ENCODE measurements around the gene SLC7A9. TPM values are rescaled to one million over a fixed set of nuclear protein-coding genes. Genes with fewer than 3 reads are reported as not detected.

Gene SLC7A9
- total and polyA plus RNA-seq, 2 of the 13 experiments (the other 11 are each of a cell fraction or from before 2014, with no cell fraction given) = 4.7 to 8.3 TPM

GRCh38 chr19:32887572-32888215 is 18.1 kb upstream of the SLC7A9 start:
- WGBS (ENCODE audit: low lambda C conversion rate) = 87% methylated on average over 4 of the region's 4 CpGs
- POLR2A ChIA-PET = no interaction called here

DNA sequence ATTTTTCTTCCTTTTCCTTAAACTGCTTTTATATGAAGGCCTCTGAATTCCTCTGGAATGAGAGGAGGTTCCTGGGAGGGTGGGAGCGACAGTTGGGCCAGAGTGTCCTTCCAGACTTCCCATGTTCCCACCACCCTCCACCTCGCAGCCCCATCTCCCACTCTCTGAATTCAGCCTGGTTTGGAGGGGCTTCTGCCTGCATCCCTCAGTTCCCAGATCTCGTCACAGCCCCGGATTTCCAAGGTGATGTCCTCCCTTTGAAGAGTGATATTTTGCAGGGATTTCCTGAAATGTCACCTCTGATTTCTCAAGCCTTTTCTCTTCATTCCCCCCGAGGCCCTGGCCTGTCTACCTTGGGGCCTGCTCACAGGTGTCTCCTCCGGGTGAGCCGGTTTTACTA is 16.7 kb upstream of the SLC7A9 start:
- no peak for ATAC-seq
- Histone ChIP-seq H3K4me3 (replicated peaks in 1 of 3; ENCODE audit: insufficient read depth in 1 of 3, low read depth in 2 of 3, low read length in 3 of 3) (no peak overlapping the region), H3K27ac (ENCODE audit: extremely low read length, insufficient read depth, low read length) (no peak overlapping the region), H3K9ac (ENCODE audit: insufficient read depth, low read depth, low read length) (no peak overlapping the region), H4K20me1 (ENCODE audit: insufficient read depth, low read length) (no peaks in the 10 kb centered on the region), H3K79me2 (ENCODE audit: insufficient read depth, low read length) (no peaks in the 10 kb centered on the region), H3K36me3 (replicated peaks in 1 of 2; ENCODE audit: control insufficient read depth in 1 of 2, insufficient read depth in 2 of 2, low read length in 2 of 2) (no peaks in the 10 kb centered on the region; a peak in 1 of 5 replicates), H3K4me1 (ENCODE audit: insufficient read depth, low read length) (no peaks in the 10 kb centered on the region), H2AFZ (ENCODE audit: low read length) (no peak overlapping the region), H3K9me3 (ENCODE audit: low read length) (no peaks in the 10 kb centered on the region), H3K4me2 (ENCODE audit: low read depth, low read length) (no peak overlapping the region), H3K27me3 (ENCODE audit: control insufficient read depth in 1 of 2, insufficient read depth in 2 of 2, low read length in 2 of 2) (no peaks in the 10 kb centered on the region)
- intact Hi-C loops (cut with micrococcal nuclease; ENCODE audit: unreplicated experiment) = no loop called here
- ChIA-PET CTCF (ENCODE audit: low intra/inter-chr PET ratio, low total read pairs) (no interaction called here), POLR2A (interaction anchor here (1.3 kb wide), 1 partner anchor 16 kb away, joined by 4 read pairs; the partner anchor contains the start of gene SLC7A9)
- BruUV-seq (replicated peaks) = no TSS peak
- WGBS (ENCODE audit: low lambda C conversion rate) = 85% methylated on average over 7 of the region's 7 CpGs
- in situ Hi-C loops (cut with HindIII; ENCODE audit: extremely low pct_ligation_motif_present, low pct_unique_long_range_greater_than_20kb) = no loop called here
- no peak for FAIRE-seq
- DNase-seq (ENCODE audit: low spot score) = no peak
- no peak for TF ChIP-seq KDM6A (CRISPR knock-in tag; IDR thresholded peaks at IDR 0.05; ENCODE audit: low read depth)
- no peak for TF ChIP-seq DR1 (CRISPR knock-in tag; IDR thresholded peaks at IDR 0.05)
- TF ChIP-seq HDAC2 (CRISPR knock-in tag; IDR thresholded peaks at IDR 0.05) = no peak
- TF ChIP-seq, protein P1, sequence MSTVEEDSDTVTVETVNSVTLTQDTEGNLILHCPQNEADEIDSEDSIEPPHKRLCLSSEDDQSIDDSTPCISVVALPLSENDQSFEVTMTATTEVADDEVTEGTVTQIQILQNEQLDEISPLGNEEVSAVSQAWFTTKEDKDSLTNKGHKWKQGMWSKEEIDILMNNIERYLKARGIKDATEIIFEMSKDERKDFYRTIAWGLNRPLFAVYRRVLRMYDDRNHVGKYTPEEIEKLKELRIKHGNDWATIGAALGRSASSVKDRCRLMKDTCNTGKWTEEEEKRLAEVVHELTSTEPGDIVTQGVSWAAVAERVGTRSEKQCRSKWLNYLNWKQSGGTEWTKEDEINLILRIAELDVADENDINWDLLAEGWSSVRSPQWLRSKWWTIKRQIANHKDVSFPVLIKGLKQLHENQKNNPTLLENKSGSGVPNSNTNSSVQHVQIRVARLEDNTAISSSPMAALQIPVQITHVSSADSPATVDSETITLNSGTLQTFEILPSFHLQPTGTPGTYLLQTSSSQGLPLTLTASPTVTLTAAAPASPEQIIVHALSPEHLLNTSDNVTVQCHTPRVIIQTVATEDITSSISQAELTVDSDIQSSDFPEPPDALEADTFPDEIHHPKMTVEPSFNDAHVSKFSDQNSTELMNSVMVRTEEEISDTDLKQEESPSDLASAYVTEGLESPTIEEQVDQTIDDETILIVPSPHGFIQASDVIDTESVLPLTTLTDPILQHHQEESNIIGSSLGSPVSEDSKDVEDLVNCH (CRISPR knock-in tag; IDR thresholded peaks at IDR 0.05) = no peak
- TF ChIP-seq, protein P2, sequence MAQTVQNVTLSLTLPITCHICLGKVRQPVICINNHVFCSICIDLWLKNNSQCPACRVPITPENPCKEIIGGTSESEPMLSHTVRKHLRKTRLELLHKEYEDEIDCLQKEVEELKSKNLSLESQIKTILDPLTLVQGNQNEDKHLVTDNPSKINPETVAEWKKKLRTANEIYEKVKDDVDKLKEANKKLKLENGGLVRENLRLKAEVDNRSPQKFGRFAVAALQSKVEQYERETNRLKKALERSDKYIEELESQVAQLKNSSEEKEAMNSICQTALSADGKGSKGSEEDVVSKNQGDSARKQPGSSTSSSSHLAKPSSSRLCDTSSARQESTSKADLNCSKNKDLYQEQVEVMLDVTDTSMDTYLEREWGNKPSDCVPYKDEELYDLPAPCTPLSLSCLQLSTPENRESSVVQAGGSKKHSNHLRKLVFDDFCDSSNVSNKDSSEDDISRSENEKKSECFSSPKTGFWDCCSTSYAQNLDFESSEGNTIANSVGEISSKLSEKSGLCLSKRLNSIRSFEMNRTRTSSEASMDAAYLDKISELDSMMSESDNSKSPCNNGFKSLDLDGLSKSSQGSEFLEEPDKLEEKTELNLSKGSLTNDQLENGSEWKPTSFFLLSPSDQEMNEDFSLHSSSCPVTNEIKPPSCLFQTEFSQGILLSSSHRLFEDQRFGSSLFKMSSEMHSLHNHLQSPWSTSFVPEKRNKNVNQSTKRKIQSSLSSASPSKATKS (CRISPR knock-in tag; IDR thresholded peaks at IDR 0.05) = no peak
- TF ChIP-seq PAWR (CRISPR knock-in tag; IDR thresholded peaks at IDR 0.05; ENCODE audit: borderline replicate concordance) = no peak
- TF ChIP-seq ZNF282 (IDR thresholded peaks at IDR 0.05; ENCODE audit: partially characterized antibody) = no peak
- TF ChIP-seq ATF7-NPFF (CRISPR knock-in tag; IDR thresholded peaks at IDR 0.05; ENCODE audit: low read depth) = no peak
- no peak for TF ChIP-seq IKZF4 (CRISPR knock-in tag; IDR thresholded peaks at IDR 0.05; ENCODE audit: borderline replicate concordance, low read depth, not compliant biosample characterization)
- TF ChIP-seq ELF4 (CRISPR knock-in tag; IDR thresholded peaks at IDR 0.05; ENCODE audit: borderline replicate concordance) = no peak
- TF ChIP-seq ZNF580 (CRISPR knock-in tag; IDR thresholded peaks at IDR 0.05; ENCODE audit: borderline replicate concordance, low read depth) = no peak
- TF ChIP-seq ZNF83 (CRISPR knock-in tag; IDR thresholded peaks at IDR 0.05; ENCODE audit: borderline replicate concordance) = no peak

More at GRCh38 chr19:32887572-32888215, 18.1 kb upstream of the SLC7A9 start:
- DNase-seq (ENCODE audit: low spot score) (no peak), ATAC-seq (no peak), FAIRE-seq (no peak)
- H3K9ac ChIP-seq (ENCODE audit: insufficient read depth, low read depth, low read length) = no peak overlapping the region
- no peaks in the 10 kb centered on the region for H4K20me1 ChIP-seq (ENCODE audit: insufficient read depth, low read length)
- peaks cover 11% of the 10 kb centered on the region for H3K9me3 ChIP-seq (ENCODE audit: low read length)
- H2AFZ ChIP-seq (ENCODE audit: low read length) = no peak overlapping the region
- no TSS peak for BruUV-seq (replicated peaks)
- no peak overlapping the region for H3K4me3 ChIP-seq (replicated peaks in 1 of 3; ENCODE audit: insufficient read depth in 1 of 3, low read depth in 2 of 3, low read length in 3 of 3)
- TF ChIP-seq ELF3 (CRISPR knock-in tag; IDR thresholded peaks at IDR 0.05) = no peak
- intact Hi-C loops (cut with micrococcal nuclease; ENCODE audit: unreplicated experiment) = no loop called here
- no peaks in the 10 kb centered on the region; a peak in 1 of 5 replicates for H3K36me3 ChIP-seq (replicated peaks in 1 of 2; ENCODE audit: control insufficient read depth in 1 of 2, insufficient read depth in 2 of 2, low read length in 2 of 2)
- no peak overlapping the region for H3K4me2 ChIP-seq (ENCODE audit: low read depth, low read length)
- in situ Hi-C loops (cut with HindIII; ENCODE audit: extremely low pct_ligation_motif_present, low pct_unique_long_range_greater_than_20kb) = no loop called here
- no peaks in the 10 kb centered on the region for H3K79me2 ChIP-seq (ENCODE audit: insufficient read depth, low read length)
- H3K27ac ChIP-seq (ENCODE audit: extremely low read length, insufficient read depth, low read length) = no peak overlapping the region
- H3K27me3 ChIP-seq (ENCODE audit: control insufficient read depth in 1 of 2, insufficient read depth in 2 of 2, low read length in 2 of 2) = no peaks in the 10 kb centered on the region
- H3K4me1 ChIP-seq (ENCODE audit: insufficient read depth, low read length) = no peaks in the 10 kb centered on the region
- CTCF ChIA-PET (ENCODE audit: low intra/inter-chr PET ratio, low total read pairs) = no interaction called here
